HG03066 (cell line): ENCODE measurements around the gene FAM210A.
"Not testable (repeated sequence)": the region's sequence is repeated elsewhere in the genome, so short reads cannot be mapped to it uniquely, and the experiment has no call there.

Experiments
- ATAC-seq: cut with Tn5 transposase; IDR thresholded peaks from one replicate; pipeline ENCODE4 v1.9.1; 2021; ENCODE audit warnings: low read depth; ENCODE audit not compliant: unreplicated experiment

Gene FAM210A

DNA sequence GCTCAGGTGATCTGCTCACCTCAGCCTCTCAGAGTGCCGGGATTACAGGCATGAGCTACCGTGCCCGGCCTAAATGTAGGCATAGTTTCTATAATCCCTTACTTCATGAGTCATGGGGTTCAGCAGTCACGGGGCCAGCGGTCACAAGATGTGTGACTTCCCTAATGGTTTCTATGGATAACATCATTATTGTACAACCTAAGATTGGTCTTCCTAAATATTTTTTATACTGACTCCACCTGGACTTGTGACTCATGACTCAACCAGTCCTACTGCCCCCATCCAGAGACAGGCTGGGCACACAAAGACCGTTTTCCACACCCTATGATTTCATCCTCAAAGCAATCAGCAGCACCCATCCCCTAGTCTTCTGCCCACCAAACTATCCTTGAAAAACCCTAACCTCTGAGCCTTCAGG, 15.9 kb downstream of the FAM210A start:
- no peak for ATAC-seq

DNA sequence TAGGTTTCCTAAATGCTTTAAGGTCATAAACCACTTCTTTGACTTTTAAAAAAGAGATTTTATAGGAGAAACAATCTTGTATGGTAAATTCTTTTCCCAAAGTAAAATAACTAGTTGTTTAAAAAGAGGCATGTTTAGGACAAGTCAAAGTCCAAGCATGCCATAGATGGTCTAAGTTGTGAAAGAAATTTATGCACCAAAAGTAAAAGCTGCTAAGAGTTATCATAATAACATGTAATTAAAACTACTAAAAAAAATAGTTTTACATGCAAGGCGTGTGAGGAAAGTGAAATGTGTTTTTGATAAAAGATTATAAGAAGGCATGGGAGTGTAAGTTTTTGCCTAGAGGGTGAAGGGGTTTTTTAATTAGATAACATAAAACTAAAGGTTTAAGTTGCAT, 22.5 kb downstream of the FAM210A start:
- no peak for ATAC-seq

DNA sequence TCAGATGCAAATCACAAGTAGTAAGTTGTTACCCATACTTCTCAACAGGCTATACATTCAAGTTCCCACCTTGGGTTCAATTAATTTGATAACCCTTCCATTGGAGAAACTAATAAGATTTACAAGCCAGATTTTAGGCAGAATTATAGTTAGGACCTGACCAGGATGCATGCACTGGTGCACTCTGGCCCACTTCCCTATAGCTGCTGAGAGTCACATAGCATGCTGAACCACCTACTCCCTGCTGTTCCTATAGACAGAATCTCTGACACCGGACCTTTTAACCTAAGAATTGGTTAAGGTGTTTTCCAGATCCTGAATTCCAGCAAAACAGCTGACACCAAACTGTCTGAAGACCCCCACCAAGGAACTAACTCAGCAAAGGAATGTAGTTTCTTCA, 26.2 kb downstream of the FAM210A start:
- no peak for ATAC-seq

DNA sequence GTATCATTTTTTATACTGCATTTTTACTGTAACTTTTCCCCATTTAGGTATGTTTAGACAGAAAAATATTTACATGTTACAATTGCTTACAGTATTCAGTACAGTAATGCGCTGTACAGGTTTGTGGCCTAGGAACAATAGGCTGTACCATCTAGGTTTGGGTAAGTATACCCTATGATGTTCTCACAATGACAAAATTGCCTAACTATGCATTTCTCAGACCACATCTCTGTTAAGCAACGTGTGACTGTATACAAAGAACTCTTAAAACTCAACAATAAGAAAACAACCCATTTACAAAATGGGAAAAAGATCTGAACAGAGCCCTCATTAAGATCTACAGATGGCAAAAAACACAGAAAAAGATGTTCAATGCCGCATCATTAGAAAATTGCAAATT, 29.4 kb downstream of the FAM210A start:
- no peak for ATAC-seq

DNA sequence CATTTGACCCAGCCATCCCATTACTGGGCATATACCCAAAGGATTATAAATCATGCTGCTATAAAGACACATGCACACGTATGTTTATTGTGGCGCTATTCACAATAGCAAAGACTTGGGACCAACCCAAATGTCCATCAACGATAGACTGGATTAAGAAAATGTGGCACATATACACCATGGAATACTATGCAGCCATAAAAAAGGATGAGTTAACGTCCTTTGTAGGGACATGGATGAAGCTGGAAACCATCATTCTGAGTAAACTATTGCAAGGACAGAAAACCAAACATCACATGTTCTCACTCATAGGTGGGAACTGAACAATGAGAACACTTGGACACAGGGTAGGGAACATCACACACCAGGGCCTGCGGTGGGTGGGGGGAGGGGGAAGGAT, 31.0 kb downstream of the FAM210A start:
- ATAC-seq, result not testable (repeated sequence)

DNA sequence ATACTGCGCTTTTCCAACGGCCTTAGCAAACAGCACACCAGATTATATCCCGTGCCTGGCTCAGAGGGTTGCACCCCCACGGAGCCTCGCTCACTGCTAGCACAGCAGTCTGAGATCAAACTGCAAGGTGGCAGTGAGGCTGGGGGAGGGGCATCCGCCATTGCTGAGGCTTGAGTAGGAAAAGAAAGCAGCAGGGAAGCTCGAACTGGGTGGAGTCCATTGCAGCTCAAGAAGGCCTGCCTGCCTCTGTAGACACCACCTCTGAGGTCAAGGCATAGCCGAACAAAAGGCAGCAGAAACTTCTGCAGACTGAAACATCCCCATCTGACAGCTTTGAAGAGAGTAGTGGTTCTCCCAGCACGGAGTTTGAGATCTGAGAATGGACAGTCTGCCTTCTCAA, 36.3 kb downstream of the FAM210A start:
- not testable (repeated sequence) for ATAC-seq

DNA sequence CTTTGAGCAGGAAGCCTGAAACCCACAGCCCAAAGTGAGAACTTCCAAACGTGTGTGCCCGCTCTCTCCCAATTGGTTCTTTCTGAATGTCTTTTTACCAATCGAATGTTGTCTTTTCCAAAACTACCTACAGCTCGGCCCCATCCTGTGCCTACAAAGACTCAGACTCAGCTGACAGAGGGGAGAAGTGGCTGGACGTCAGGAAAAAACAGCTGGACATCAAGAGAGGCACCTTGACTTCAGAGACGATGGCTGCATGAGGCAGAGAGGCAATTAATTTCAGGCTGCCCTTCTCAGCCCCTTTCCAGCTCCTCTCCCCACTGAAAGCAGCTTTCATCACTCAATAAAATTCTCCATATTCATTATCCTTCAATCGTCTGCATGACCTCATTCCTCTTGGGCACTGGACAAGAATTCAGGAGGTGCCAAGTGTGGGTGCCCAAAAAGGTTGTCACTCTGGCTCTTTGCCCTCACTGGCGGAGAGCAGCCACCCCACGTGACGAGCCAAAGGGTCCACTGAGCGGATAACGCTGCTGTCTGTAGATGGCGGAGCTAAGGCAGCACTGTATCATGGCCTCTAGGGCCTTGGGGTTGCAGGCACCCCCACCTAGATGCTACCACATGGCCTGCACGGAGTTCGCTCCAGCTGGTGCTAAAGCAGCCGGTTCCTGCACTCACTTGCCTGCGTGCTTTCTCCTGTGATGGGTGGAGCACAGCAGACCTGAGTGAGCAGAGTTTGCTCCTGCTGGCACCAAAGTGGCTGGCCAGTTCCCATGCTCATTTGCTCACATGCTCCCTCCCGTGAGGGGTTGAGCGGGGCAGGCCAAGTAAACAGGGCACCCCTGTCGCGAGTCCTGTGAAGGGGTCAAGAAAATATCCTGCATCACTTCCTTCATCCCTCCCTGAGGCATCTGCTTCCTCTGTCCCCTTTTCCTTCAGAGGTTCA, 37.9 kb downstream of the FAM210A start:
- ATAC-seq, result no peak

DNA sequence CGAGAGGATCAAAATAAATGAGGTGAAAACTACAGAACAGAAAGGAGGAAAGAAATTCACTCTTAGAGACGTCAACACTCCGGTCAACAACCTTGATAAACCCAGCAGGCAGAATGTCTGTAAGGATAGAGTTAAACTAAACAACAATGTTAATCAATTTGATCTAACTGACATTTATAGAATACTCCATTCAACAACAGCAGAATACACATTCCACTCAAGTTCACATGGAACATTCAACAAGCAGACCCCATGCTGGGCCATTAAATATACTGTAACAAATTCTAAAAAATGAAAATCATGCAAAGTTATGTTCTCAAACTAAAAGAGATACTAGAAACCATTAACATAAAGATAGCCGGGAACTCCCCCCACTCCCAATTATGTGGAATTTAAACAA, 41.8 kb downstream of the FAM210A start:
- no peak for ATAC-seq

DNA sequence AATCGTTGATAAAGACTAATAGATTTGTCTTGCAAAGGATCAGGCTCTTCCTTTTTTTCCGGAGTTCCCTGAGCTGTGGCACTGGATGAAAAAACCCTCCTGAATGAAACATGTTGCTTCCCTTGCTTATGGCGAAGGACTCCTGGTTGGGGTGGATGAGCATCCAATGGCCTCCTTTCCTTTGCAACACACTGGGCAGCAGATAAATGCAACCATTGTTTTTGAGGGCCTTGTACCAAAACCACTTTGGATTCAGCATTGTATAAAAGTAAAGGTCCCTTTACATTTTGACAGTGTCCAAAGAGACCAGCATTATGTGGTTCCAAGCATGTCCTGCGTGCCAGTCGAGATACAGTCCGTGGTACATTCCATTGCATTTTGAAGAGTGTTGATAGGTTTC, 44.7 kb downstream of the FAM210A start:
- ATAC-seq, result no peak

DNA sequence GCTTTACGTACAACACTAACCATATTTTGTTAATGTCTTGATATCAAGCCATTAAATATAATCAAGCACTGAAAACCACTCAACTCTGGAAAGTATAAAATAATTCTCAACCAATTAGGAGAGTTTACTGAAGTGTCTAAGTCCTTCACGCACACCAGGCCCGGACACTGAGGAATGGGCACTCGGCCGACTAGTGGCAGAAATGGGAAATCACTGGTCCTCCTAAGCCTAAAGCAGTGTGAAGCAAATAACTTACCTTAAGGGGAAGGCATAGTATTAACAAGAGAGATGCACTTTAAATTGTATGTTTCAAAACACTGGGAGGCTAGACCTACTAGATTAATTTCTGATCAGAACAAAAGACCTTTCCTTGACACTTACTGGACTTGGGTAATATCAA, 45.7 kb downstream of the FAM210A start:
- ATAC-seq, result no peak

DNA sequence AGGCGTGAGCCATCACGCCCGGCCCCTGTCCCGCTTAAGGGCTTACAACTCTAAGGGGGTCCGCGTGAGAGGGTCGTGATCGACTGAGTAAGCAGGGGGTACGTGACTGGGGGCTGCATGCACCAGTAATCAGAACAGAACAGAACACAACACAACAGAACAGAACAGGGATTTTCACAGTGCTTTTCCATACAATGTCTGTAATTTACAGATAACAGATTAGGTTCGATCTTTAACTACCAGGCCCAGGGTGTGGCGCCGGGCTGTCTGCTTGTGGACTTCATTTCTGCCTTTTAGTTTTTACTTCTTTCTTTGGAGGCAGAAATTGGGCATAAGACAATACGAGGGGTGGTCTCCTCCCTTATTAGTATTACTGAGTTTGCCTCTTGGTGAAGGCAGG, 49.0 kb downstream of the FAM210A start:
- ATAC-seq, result not testable (repeated sequence)

DNA sequence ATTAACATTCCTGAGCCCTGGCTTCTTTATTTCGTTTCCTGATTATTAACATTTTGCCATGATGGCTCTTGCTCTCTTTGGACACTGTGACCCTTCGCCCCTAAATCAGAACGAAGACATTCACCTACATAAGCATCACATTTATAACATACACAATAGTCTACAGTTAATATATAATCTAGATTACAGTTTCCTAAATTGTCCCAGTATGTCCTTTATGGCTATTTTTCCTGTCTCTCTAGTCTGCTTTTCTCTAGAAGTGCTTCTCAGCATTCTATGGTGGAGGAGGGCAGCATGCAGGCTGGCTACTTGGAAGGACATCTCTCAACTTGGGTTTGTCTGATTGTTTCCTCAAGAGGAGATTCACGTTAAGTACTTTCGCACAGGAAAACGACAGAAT, 49.9 kb downstream of the FAM210A start:
- no peak for ATAC-seq

DNA sequence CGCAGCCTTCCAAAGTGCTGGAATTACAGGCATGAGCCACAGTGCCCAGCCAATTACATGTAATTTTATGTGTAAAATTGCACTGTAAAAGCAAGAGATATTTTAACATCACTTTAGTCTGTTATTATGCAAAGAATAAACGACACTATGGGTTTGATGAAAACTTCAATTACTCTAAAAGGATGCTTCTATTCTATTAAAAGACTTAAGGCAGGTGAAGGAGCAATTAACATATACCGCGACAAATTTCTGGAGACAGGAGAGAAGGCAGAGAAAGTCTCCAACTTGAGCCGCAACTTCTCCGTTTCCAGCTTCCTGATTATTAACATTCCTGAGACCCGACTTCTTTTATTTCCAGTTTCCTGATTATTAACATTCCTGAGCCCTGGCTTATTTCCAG, 53.7 kb downstream of the FAM210A start:
- ATAC-seq, result no peak

DNA sequence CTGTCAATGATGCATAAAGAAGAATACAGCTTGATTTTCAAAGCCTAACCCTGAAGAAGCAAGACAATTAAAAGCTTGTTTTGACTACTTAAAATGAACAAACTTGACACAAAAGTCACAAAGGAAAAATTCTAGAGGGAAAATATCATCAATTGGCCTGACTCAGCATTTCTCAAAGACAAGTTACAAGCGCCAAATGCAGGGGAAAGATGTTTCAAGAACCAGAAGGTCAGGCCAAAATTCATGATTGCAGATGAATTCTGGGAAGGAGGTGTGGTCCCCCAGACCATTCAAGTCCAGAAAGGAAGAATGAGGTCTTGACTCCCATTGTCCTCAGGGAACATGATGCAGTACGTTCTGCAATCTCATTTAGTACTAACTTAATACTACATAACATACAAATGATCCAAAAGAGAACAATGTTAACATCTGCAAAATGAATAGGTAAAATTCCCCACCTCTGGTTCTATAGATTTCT, 64.5 kb downstream of the FAM210A start:
- no peak for ATAC-seq

DNA sequence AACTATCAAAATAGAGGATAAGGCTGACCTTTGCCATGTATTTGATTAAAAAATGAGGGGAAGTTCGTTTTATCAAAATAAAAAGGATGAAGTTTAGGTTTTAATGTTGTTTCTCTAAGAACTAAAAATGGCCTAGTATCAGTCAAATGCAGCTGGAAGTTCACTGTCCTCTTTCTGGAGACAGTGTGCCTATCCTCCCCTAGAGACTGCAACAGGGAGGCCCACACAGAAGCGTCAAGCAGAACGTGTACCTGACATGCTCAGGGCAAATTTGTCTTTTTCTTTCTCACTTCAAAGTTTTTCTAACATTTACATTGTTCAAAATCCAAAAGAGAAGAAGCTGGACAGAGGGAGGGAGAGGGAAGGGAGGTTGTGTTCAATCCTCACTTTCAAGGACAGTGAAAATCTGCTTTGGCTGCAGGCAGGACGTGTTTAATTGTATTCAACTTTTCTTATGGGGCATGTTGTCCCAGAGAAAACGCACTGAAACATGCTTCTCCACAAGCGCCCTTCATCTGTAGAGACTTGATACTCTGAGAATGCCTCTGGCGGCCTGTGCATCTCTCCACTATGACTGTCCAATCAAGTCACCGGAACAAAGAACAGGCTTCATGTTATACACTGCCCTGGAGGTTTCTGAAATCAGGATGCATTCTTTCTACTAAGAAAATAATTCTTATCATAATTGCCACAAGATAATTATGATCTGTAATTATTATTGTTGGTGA, 65.1 kb downstream of the FAM210A start:
- no peak for ATAC-seq

DNA sequence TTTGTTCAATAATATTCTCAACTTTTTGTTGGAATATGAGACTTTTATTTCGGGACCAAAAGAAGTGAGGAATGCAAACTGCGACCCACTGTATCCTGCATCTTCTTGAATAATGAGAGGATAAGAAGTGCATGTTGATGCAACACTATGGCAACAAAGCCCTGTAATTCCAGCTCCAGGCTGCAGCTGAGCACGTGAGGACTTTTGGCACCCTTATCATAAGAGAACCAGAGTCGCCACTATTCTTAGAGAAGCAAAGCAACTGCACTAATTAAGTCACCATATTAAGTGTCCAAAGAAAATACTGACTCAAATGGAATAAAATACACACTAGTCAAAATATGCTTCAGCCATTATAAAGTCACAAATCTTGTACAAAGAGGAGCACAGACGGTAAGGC, 65.8 kb downstream of the FAM210A start:
- no peak for ATAC-seq

DNA sequence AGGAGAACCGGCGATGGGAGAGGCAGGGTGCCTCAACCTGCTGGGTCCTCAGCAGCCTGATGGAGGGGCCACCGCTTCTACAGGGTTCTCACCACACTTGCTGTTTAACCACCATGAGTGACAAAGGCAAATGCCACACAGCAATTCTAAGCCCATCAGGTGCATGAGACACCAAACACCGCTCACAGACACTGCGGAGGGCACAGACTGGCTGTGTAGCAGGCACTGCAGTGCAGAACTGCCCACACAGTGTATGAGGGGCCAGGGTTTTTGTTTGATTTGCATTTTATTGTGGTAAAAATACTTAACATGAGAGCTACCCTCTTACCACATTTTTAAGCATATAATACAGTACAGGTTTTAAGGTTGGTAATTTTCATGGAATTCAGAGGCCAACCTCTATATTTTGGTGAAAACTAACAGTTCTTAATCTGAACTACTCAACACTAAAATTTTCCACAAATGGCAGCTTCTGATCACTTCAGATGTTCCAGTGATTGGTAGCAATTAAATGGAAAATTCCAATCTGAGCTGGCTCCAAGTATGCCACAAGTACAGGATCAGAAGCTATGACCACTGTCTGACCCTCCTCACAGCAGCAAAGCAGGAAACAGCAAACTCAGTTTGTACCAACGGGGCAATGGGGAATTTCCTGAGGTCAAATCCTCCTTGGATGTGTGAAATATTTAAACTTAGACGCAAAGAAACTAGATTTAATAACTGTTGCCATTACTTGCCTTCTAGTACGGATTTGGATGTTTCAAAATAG, 67.7 kb downstream of the FAM210A start:
- no peak for ATAC-seq

DNA sequence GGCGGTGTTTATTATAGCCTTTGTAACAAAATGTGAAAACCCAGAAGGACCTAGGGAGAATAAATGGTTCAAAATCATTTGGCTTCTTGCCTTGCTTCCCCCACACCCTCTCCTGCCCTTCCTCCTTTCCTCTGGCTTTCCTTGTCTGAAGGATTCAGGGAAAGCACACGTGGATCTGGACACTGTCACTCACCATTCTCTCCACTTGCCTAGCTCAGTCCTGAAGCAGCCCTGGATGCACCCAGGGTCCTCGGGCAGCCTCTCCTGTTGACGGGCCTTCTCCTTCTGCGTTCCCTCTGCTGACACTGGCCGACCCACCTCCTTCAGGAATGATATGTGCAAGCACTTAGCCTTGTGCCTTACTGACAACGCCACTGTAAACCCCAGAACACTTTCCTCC, 68.4 kb downstream of the FAM210A start:
- ATAC-seq, result no peak

DNA sequence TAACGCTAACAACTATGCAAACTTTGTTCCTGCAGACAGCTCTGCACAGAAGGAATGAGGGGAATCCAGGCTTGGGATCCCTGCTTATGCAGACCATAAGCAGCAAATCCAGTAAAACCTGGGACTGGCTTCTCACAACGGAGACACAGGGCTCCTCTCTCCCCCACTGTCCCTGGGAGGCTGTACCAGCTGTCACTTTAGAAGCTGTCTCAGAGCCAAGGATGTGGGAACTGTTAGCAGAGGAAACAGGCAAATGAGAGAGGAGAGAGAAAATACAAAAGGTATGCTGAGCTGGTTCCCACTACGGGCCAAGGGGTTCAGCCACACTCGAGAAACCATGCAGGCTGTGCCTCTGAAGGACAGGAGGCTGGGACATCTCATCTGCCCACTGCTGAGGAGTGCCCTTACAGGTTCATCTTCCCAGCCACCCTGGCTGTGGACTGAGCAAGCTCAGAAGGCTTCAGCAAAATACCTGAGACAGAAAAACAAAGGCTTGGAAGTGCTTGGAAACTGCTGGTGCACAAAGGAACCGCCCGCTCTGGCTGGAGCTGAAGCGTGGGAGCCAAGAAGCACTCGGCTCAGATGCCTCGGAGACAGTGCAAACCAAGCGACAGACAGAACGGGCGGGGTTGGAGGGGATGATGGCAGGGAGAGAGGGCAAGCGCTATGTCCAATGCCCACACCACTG, 72.5 kb downstream of the FAM210A start:
- no peak for ATAC-seq
